ENCODE data around the gene HNMT. TPM values are rescaled to one million over a fixed set of nuclear protein-coding genes. Genes with fewer than 3 reads are reported as not detected.

HNMT gene
- total and polyA plus RNA-seq, 2 donors (not counting 1 experiment from before 2014, with no cell fraction given), result 0.24 TPM; not detected in 1

GRCh38 chr2:137976274-137976673 is 12.0 kb downstream of the HNMT start:
- DNase-seq (no peak), ATAC-seq (ENCODE audit: low read depth) (no peak)
- H3K4me3 ChIP-seq (ENCODE audit: control extremely low read depth in 1 of 5, extremely low read depth in 1 of 5, insufficient read depth in 1 of 5, low read depth in 2 of 5, low read length in 4 of 5), result no peak overlapping the region
- 50% methylated on average over 1 of the region's 3 CpGs for WGBS (ENCODE audit: insufficient coverage)
- H3K9me3 ChIP-seq (ENCODE audit: control extremely low read depth in 1 of 3, control insufficient read depth in 2 of 3, insufficient read depth in 1 of 3, low read length in 2 of 3), result no peaks in the 10 kb centered on the region
- H3K27me3 Mint-ChIP-seq, result peaks cover 3% of the 10 kb centered on the region
- H3K27ac Mint-ChIP-seq, result no peak overlapping the region
- no peaks in the 10 kb centered on the region for H3K36me3 ChIP-seq (replicated peaks in 1 of 2; ENCODE audit: control extremely low read depth in 1 of 2, control insufficient read depth in 1 of 2, extremely low read depth in 1 of 2, insufficient read depth in 2 of 2, low read length in 1 of 2)
- no peaks in the 10 kb centered on the region for H3K79me2 ChIP-seq (ENCODE audit: control insufficient read depth, insufficient read depth, low read length)
- no peak overlapping the region for H3K4me3 Mint-ChIP-seq
- no peak overlapping the region for H3K27ac ChIP-seq (ENCODE audit: low read length in 2 of 2)
- no peaks in the 10 kb centered on the region for H3K4me1 Mint-ChIP-seq
- no peaks in the 10 kb centered on the region for H3K27me3 ChIP-seq (replicated peaks in 1 of 4; ENCODE audit: control extremely low read depth in 1 of 4, control insufficient read depth in 3 of 4, insufficient read depth in 4 of 4, low read length in 3 of 4)
- H3K4me1 ChIP-seq (ENCODE audit: control insufficient read depth in 2 of 2, insufficient read depth in 2 of 2, low read length in 2 of 2), result no peaks in the 10 kb centered on the region
- no peak overlapping the region for H3K4me2 ChIP-seq (replicated peaks; ENCODE audit: low read depth, low read length, poor library complexity, severe bottlenecking)
- TF ChIP-seq CTCF (IDR thresholded peaks at IDR 0.05) (no peak), EZH2 (IDR thresholded peaks at IDR 0.05; ENCODE audit: borderline replicate concordance, insufficient read depth, low read depth, low read length, poor library complexity, severe bottlenecking) (no peak)
- H3K9me3 Mint-ChIP-seq (ENCODE audit: insufficient read depth), result no peaks in the 10 kb centered on the region
- POLR2A ChIA-PET, result no interaction called here
- CTCF ChIA-PET, result no interaction called here
- H3K9ac ChIP-seq (ENCODE audit: low read length), result no peak overlapping the region
- H2AFZ ChIP-seq (ENCODE audit: insufficient read depth, low read depth, low read length, poor library complexity, severe bottlenecking), result no peak overlapping the region
- intact Hi-C loops (cut with micrococcal nuclease), result no loop called here
- H4K20me1 ChIP-seq (ENCODE audit: control insufficient read depth, insufficient read depth, low read length, poor library complexity, severe bottlenecking), result no peaks in the 10 kb centered on the region

DNA sequence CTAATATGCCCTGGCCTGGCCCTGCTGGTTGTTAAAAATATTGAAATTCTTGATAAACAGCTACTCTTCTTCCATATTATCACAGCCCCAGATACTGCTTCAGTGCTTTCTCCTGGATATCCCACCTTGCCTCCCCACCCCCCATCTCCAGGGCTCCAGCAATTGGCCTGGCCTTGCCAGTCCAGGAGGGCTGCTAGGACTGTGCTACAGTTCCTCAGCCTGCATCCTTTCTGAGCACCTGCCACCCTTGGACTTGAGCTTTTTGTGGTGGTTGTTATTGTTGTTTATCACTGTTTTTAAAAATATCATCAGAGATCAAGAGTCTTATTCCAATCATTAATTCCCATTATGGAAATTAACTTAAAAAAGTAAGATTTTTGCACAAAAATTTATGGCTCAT is 13.5 kb downstream of the HNMT start:
- ChIA-PET CTCF (no interaction called here), POLR2A (no interaction called here)
- H3K36me3 ChIP-seq (replicated peaks in 1 of 2; ENCODE audit: control extremely low read depth in 1 of 2, control insufficient read depth in 1 of 2, extremely low read depth in 1 of 2, insufficient read depth in 2 of 2, low read length in 1 of 2), result no peaks in the 10 kb centered on the region
- Mint-ChIP-seq H3K27ac (no peak overlapping the region), H3K27me3 (peaks cover 3% of the 10 kb centered on the region), H3K4me1 (no peaks in the 10 kb centered on the region), H3K4me3 (no peak overlapping the region), H3K9me3 (ENCODE audit: insufficient read depth) (no peaks in the 10 kb centered on the region)
- H3K9me3 ChIP-seq (ENCODE audit: control extremely low read depth in 1 of 3, control insufficient read depth in 2 of 3, insufficient read depth in 1 of 3, low read length in 2 of 3), result no peaks in the 10 kb centered on the region
- TF ChIP-seq EZH2 (IDR thresholded peaks at IDR 0.05; ENCODE audit: borderline replicate concordance, insufficient read depth, low read depth, low read length, poor library complexity, severe bottlenecking), result no peak
- TF ChIP-seq CTCF (IDR thresholded peaks at IDR 0.05), result no peak
- H3K79me2 ChIP-seq (ENCODE audit: control insufficient read depth, insufficient read depth, low read length), result no peaks in the 10 kb centered on the region
- no peaks in the 10 kb centered on the region for H4K20me1 ChIP-seq (ENCODE audit: control insufficient read depth, insufficient read depth, low read length, poor library complexity, severe bottlenecking)
- H3K4me1 ChIP-seq (ENCODE audit: control insufficient read depth in 2 of 2, insufficient read depth in 2 of 2, low read length in 2 of 2), result no peaks in the 10 kb centered on the region
- no peak overlapping the region for H3K4me2 ChIP-seq (replicated peaks; ENCODE audit: low read depth, low read length, poor library complexity, severe bottlenecking)
- H3K27ac ChIP-seq (ENCODE audit: low read length in 2 of 2), result no peak overlapping the region
- H3K4me3 ChIP-seq (ENCODE audit: control extremely low read depth in 1 of 5, extremely low read depth in 1 of 5, insufficient read depth in 1 of 5, low read depth in 2 of 5, low read length in 4 of 5), result no peak overlapping the region
- intact Hi-C loops (cut with micrococcal nuclease), result no loop called here
- DNase-seq, result no peak
- H2AFZ ChIP-seq (ENCODE audit: insufficient read depth, low read depth, low read length, poor library complexity, severe bottlenecking), result no peak overlapping the region
- H3K9ac ChIP-seq (ENCODE audit: low read length), result no peak overlapping the region
- no peaks in the 10 kb centered on the region for H3K27me3 ChIP-seq (replicated peaks in 1 of 4; ENCODE audit: control extremely low read depth in 1 of 4, control insufficient read depth in 3 of 4, insufficient read depth in 4 of 4, low read length in 3 of 4)
- no peak for ATAC-seq (ENCODE audit: low read depth)

Data from B cell (primary cell).